ENCODE measurements around the gene KDELR3.

DNA sequence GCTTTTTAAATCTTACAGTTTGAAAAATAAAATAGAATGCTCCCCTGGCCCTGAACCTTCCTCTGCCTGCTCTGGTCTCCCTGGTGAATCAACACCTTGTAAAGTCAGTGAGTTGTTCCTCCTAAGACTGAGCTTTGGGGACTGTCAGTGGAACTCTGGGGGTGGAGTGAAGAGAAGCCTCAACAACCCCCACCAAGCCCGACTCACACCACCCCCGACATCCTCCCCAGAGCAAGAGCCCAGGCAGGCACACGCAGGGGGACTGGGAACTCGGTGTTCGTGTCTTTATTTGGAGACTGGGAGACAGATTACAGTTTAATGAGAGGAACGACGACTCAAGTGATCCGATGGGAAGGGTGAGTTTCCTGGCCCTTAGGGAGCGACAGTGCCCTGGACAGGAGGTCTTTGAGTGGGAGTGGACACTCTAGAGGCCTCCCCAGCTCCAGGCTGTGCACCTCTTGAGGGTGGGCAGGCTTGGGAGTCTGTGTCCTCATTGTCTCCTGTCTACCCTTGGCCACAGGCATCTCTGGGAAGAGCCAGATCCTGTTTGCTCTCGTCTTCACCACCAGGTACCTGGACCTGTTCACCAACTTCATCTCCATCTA lies 6.2 kb downstream of the KDELR3 start:
- no peak for TF ChIP-seq EP300 (IDR thresholded peaks at IDR 0.05; ENCODE audit: low read depth)
- TF ChIP-seq, protein P1, sequence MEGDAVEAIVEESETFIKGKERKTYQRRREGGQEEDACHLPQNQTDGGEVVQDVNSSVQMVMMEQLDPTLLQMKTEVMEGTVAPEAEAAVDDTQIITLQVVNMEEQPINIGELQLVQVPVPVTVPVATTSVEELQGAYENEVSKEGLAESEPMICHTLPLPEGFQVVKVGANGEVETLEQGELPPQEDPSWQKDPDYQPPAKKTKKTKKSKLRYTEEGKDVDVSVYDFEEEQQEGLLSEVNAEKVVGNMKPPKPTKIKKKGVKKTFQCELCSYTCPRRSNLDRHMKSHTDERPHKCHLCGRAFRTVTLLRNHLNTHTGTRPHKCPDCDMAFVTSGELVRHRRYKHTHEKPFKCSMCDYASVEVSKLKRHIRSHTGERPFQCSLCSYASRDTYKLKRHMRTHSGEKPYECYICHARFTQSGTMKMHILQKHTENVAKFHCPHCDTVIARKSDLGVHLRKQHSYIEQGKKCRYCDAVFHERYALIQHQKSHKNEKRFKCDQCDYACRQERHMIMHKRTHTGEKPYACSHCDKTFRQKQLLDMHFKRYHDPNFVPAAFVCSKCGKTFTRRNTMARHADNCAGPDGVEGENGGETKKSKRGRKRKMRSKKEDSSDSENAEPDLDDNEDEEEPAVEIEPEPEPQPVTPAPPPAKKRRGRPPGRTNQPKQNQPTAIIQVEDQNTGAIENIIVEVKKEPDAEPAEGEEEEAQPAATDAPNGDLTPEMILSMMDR (IDR thresholded peaks at IDR 0.05) = no peak
- TF ChIP-seq POLR2AphosphoS5 (IDR thresholded peaks at IDR 0.05) = no peak
- TF ChIP-seq POLR2A (IDR thresholded peaks at IDR 0.05) = no peak
